Keratinocyte (primary cell): ENCODE results near the gene SIPA1L3. TPM values are rescaled to one million over a fixed set of nuclear protein-coding genes. Genes with fewer than 3 reads are reported as not detected.
A peak's percentile ranks its signal among the peaks of the same experiment; 100 is the strongest.

ENCODE experiments used
- DNase-seq: peaks from one replicate; pipeline ENCODE4 v3.0.0-alpha.2; 2011; ENCODE audit warnings: low read depth, missing footprints, low spot score
- FAIRE-seq: peaks from 2 replicates; lab custom pipeline; 2011; peaks lifted over from hg19 to GRCh38; lab: Jason Lieb, UNC
- H2AFZ ChIP-seq: 2 replicates; pipeline ENCODE4 v1.6.0; 2012; ENCODE audit warnings: low read length, control low read depth, inconsistent platforms; ENCODE audit not compliant: control insufficient read depth
- H3K27ac ChIP-seq: 2 replicates; pipeline ENCODE4 v1.5.1; 2011; ENCODE audit warnings: low read length; ENCODE audit not compliant: control insufficient read depth, insufficient read depth
- H3K27me3 ChIP-seq: 3 replicates; pipeline ENCODE4 v1.6.0; 2011; ENCODE audit warnings: low read length; ENCODE audit not compliant: control insufficient read depth, insufficient read depth; ENCODE audit errors: extremely low read depth
- H3K36me3 ChIP-seq, 2 experiments: 2 replicates in 1 of 2; 3 replicates in 1 of 2; pipeline ENCODE4 v1.5.1; 2011; ENCODE audit warnings: low read length in 2 of 2, mild to moderate bottlenecking in 1 of 2; ENCODE audit not compliant: control insufficient read depth in 2 of 2, insufficient read depth in 2 of 2; ENCODE audit errors: extremely low read depth in 1 of 2
- H3K4me1 ChIP-seq: 3 replicates; pipeline ENCODE4 v1.5.1; 2011; ENCODE audit warnings: low read length; ENCODE audit not compliant: control insufficient read depth, insufficient read depth; ENCODE audit errors: extremely low read depth
- H3K4me2 ChIP-seq: 3 replicates; pipeline ENCODE4 v1.6.0; 2011; ENCODE audit warnings: low read depth, low read length; ENCODE audit not compliant: control insufficient read depth, insufficient read depth; ENCODE audit errors: extremely low read depth
- H3K4me3 ChIP-seq, 3 experiments: fragments of 200-600 bp in 1 of 3; sonication (generic) in 1 of 3; 2 replicates in 2 of 3; 3 replicates in 1 of 3; pipeline ENCODE4 v1.5.1; 2011 to 2016; ENCODE audit warnings: low read length in 3 of 3, mild to moderate bottlenecking in 3 of 3, control low read depth in 2 of 3, inconsistent platforms in 1 of 3, low read depth in 1 of 3, mixed read lengths in 1 of 3, mixed run types in 1 of 3, moderate library complexity in 1 of 3; ENCODE audit not compliant: control insufficient read depth in 2 of 3, insufficient read depth in 2 of 3; ENCODE audit errors: extremely low read depth in 1 of 3
- H3K79me2 ChIP-seq: 2 replicates; pipeline ENCODE4 v1.6.0; 2012; ENCODE audit warnings: low read length; ENCODE audit not compliant: control insufficient read depth, insufficient read depth
- H3K9ac ChIP-seq: 3 replicates; pipeline ENCODE4 v1.6.0; 2011; ENCODE audit warnings: low read length; ENCODE audit not compliant: control insufficient read depth, insufficient read depth; ENCODE audit errors: extremely low read depth
- H3K9me1 ChIP-seq: 3 replicates; pipeline ENCODE4 v1.6.0; 2011; ENCODE audit warnings: low read length; ENCODE audit not compliant: control insufficient read depth, insufficient read depth; ENCODE audit errors: extremely low read depth
- H3K9me3 ChIP-seq: 2 replicates; pipeline ENCODE4 v1.5.1; 2012; ENCODE audit warnings: low read depth, low read length; ENCODE audit not compliant: control insufficient read depth
- H4K20me1 ChIP-seq: 3 replicates; pipeline ENCODE4 v1.6.0; 2011; ENCODE audit warnings: low read length; ENCODE audit not compliant: control insufficient read depth, insufficient read depth; ENCODE audit errors: extremely low read depth
- CTCF ChIP-seq, 3 experiments: IDR thresholded peaks in 1 of 3; conservative IDR thresholded peaks in 1 of 3; optimal IDR thresholded peaks in 1 of 3; 2 replicates in 2 of 3; 3 replicates in 1 of 3; pipeline versions ENCODE3 to v1.5.1; 2011; ENCODE audit warnings: low read length in 3 of 3, mild to moderate bottlenecking in 3 of 3, moderate library complexity in 2 of 3, control low read depth in 1 of 3, inconsistent platforms in 1 of 3; ENCODE audit not compliant: insufficient read depth in 2 of 3; ENCODE audit errors: extremely low read depth in 1 of 3
- EZH2 ChIP-seq: IDR thresholded peaks from one replicate; pipeline ENCODE4 v1.6.1; 2012; ENCODE audit warnings: inconsistent platforms, mild to moderate bottlenecking, low read length, moderate library complexity
- dilution Hi-C: fragments of 300-500 bp; cut with MboI; formaldehyde crosslinking; loops from one replicate; pipeline ENCODE4 v1.7.0; 2020; ENCODE audit warnings: low sequenced_read_pairs; ENCODE audit not compliant: extremely low pct_ligation_motif_present
- polyA plus RNA-seq, 5 experiments: library from polyadenylated mRNA; depleted of rRNA in 3 of 5; stranded (reverse) in 3 of 5; stranded (forward) in 1 of 5; unstranded in 1 of 5; fragments of >200 nt; gene quantifications; 1 replicate in 1 of 5; 2 replicates in 3 of 5; 3 replicates in 1 of 5; pipeline versions ENCODE4 v1.2.1 to v1.2.3, GENCODE V29; 2011 to 2012; ENCODE audit warnings: missing spikeins in 2 of 5, low read depth in 1 of 5, low replicate concordance in 1 of 5

The SIPA1L3 gene
- polyA plus RNA-seq, 1 donor (not counting 4 experiments of a cell fraction or from before 2014, with no cell fraction given) = 8.0 TPM

GRCh38 chr19:38227287-38228004 lies 320.4 kb downstream of the SIPA1L3 start:
- dilution Hi-C loops = no loop called here
- DNase-seq (no peak), FAIRE-seq (peak; percentile 71)
- Histone ChIP-seq H3K9me3 (no peaks in the 10 kb centered on the region), H3K9ac (no peak overlapping the region), H3K79me2 (no peaks in the 10 kb centered on the region), H3K4me1 (peaks cover 22% of the 10 kb centered on the region), H3K36me3 (no peaks in the 10 kb centered on the region), H2AFZ (no peak overlapping the region), H3K9me1 (no peaks in the 10 kb centered on the region), H3K4me3 (no peak overlapping the region), H3K4me2 (no peak overlapping the region), H3K27ac (no peak overlapping the region), H3K27me3 (peaks cover 4% of the 10 kb centered on the region), H4K20me1 (no peaks in the 10 kb centered on the region)
- TF ChIP-seq CTCF (optimal IDR thresholded peaks at IDR 0.05 in 1 of 3, IDR thresholded peaks at IDR 0.05 in 1 of 3, conservative IDR thresholded peaks at IDR 0.05 in 1 of 3; ENCODE audit: extremely low read depth in 1 of 3, insufficient read depth in 2 of 3, low read length in 3 of 3) = no peak

- no peaks in the 10 kb centered on the region for H3K36me3 ChIP-seq
- H3K9me1 ChIP-seq = no peaks in the 10 kb centered on the region
- H3K79me2 ChIP-seq = no peaks in the 10 kb centered on the region
- no peak overlapping the region for H3K27ac ChIP-seq
- no peak overlapping the region for H3K4me3 ChIP-seq
- no peak overlapping the region for H3K9ac ChIP-seq
- H2AFZ ChIP-seq = no peak overlapping the region
- dilution Hi-C loops = no loop called here
- DNase-seq (no peak), FAIRE-seq (no peak)
- no peaks in the 10 kb centered on the region for H3K9me3 ChIP-seq
- peaks cover 4% of the 10 kb centered on the region for H3K27me3 ChIP-seq
- H3K4me1 ChIP-seq = peaks cover 19% of the 10 kb centered on the region
- TF ChIP-seq EZH2 (no peak), CTCF (optimal IDR thresholded peaks at IDR 0.05 in 1 of 3, IDR thresholded peaks at IDR 0.05 in 1 of 3, conservative IDR thresholded peaks at IDR 0.05 in 1 of 3; ENCODE audit: extremely low read depth in 1 of 3, insufficient read depth in 2 of 3, low read length in 3 of 3) (no peak)
- H3K4me2 ChIP-seq = no peak overlapping the region
- H4K20me1 ChIP-seq = no peaks in the 10 kb centered on the region
Measured at GRCh38 chr19:38228005-38228377, 321.0 kb downstream of the SIPA1L3 start.
